ENCODE results near the gene SEPTIN3. TPM values are rescaled to one million over a fixed set of nuclear protein-coding genes. Genes with fewer than 3 reads are reported as not detected.

SEPTIN3 gene
- total RNA-seq, 2 experiments from 2014 or later: 1.1 to 2.1 TPM

DNA sequence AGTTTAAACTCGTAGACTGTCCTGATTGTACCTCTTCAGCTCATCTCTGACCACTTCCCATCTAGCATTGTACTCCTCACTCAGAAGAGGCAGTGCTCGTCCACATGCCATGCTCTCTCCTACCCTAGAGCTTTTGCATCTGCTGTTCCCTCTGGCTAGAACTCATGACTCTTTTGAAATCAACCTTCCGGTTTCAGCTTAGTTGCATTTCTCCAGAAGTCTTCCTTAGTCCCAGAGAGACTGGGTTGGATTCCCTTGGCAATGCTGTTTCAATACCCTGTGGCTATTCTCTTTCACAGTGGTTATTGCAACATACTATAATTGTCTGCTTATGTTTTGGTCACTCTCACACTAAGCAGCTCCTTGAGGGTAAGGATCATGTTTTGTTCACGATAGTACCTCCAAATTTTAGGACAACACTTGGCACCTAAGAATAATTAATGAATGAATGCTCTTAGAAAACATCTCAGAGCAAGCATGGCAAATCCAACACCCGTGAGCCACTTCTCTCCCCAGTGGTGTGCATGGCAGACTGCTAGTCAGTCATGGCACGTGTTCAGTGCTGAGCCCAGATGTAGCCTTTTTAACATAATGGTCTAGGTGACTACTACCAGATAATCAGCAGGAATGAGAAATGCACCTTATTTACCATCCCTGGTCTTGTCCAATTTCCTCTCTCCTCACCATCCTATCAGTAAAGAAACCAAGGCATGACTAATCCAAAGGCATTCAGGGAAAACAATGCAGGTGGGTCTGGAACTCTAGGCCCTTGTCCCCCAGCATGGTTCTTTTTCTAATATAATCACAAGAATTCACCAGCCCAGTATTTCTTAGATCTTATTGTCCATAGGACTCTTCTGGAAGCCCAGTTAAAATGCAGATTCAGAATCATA is 14.5 kb downstream of the SEPTIN3 start:
- no peaks in the 10 kb centered on the region for H3K79me2 ChIP-seq (ENCODE audit: insufficient read depth, low read depth, low read length)
- BruUV-seq (replicated peaks): no TSS peak
- intact Hi-C loops (cut with micrococcal nuclease; ENCODE audit: unreplicated experiment): no loop called here
- H3K4me3 ChIP-seq (ENCODE audit: low read depth, low read length, poor library complexity, severe bottlenecking): no peak overlapping the region
- no peak for DNase-seq (ENCODE audit: low spot score)
- TF ChIP-seq, protein P1, sequence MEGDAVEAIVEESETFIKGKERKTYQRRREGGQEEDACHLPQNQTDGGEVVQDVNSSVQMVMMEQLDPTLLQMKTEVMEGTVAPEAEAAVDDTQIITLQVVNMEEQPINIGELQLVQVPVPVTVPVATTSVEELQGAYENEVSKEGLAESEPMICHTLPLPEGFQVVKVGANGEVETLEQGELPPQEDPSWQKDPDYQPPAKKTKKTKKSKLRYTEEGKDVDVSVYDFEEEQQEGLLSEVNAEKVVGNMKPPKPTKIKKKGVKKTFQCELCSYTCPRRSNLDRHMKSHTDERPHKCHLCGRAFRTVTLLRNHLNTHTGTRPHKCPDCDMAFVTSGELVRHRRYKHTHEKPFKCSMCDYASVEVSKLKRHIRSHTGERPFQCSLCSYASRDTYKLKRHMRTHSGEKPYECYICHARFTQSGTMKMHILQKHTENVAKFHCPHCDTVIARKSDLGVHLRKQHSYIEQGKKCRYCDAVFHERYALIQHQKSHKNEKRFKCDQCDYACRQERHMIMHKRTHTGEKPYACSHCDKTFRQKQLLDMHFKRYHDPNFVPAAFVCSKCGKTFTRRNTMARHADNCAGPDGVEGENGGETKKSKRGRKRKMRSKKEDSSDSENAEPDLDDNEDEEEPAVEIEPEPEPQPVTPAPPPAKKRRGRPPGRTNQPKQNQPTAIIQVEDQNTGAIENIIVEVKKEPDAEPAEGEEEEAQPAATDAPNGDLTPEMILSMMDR (conservative IDR thresholded peaks at IDR 0.05; ENCODE audit: low read length): no peak
- no peak for TF ChIP-seq EZH2phosphoT487 (IDR thresholded peaks at IDR 0.05; ENCODE audit: borderline replicate concordance, low read depth, low read length)
- H3K9me2 ChIP-seq (ENCODE audit: insufficient read depth, low read length): no peaks in the 10 kb centered on the region
- H3K27ac ChIP-seq (ENCODE audit: low read depth, low read length, poor library complexity, severe bottlenecking): no peak overlapping the region
- H3K36me3 ChIP-seq (ENCODE audit: insufficient read depth, low read length): no peaks in the 10 kb centered on the region
- H3K4me2 ChIP-seq (ENCODE audit: low read length): no peak overlapping the region
- no peak overlapping the region for H2AFZ ChIP-seq (ENCODE audit: low read length)
- ChIA-PET POLR2A (interaction anchor here (0.7 to 1.5 kb wide), 2 partner anchors 15 to 1420 kb away, joined by 3 read pairs; no protein-coding TSS in a partner anchor), CTCF (ENCODE audit: unreplicated experiment) (no interaction called here)
- H3K4me1 ChIP-seq (ENCODE audit: insufficient read depth, low read length, poor library complexity, severe bottlenecking): no peaks in the 10 kb centered on the region
- H4K20me1 ChIP-seq (ENCODE audit: insufficient read depth, low read length): no peaks in the 10 kb centered on the region
- H3K9me3 ChIP-seq (ENCODE audit: low read length): no peaks in the 10 kb centered on the region

DNA sequence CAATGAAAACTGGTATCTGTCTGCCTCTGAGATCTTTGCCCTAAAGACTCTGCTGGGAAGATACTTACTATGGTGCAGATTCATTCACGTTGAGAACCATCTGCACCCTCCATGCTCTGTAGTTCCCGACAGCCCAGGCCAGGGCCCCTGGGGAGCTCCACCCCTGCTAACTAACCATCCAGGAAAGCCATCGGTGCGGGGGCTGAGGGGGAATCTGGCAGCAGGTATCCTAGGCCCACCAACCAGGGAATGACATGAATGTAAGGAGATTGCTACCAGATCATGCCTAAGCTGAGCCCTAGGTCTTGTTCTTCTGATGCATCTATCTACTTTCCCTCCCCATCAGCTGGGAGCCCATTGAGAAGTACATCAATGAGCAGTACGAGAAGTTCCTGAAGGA is 18.0 kb downstream of the SEPTIN3 start:
- Histone ChIP-seq H3K79me2 (ENCODE audit: insufficient read depth, low read depth, low read length) (no peaks in the 10 kb centered on the region), H2AFZ (ENCODE audit: low read length) (no peak overlapping the region), H3K36me3 (ENCODE audit: insufficient read depth, low read length) (no peaks in the 10 kb centered on the region), H3K9me3 (ENCODE audit: low read length) (no peaks in the 10 kb centered on the region), H3K9me2 (ENCODE audit: insufficient read depth, low read length) (no peaks in the 10 kb centered on the region), H4K20me1 (ENCODE audit: insufficient read depth, low read length) (no peaks in the 10 kb centered on the region), H3K4me1 (ENCODE audit: insufficient read depth, low read length, poor library complexity, severe bottlenecking) (no peaks in the 10 kb centered on the region), H3K27ac (ENCODE audit: low read depth, low read length, poor library complexity, severe bottlenecking) (no peak overlapping the region), H3K4me2 (ENCODE audit: low read length) (no peak overlapping the region), H3K4me3 (ENCODE audit: low read depth, low read length, poor library complexity, severe bottlenecking) (no peak overlapping the region)
- ChIA-PET CTCF (ENCODE audit: unreplicated experiment) (no interaction called here), POLR2A (interaction anchor here (0.6 kb wide), 1 partner anchor 171 kb away, joined by 3 read pairs; no protein-coding TSS in a partner anchor)
- no TSS peak for BruUV-seq (replicated peaks)
- TF ChIP-seq, protein P1 (conservative IDR thresholded peaks at IDR 0.05; ENCODE audit: low read length): no peak
- TF ChIP-seq EZH2phosphoT487 (IDR thresholded peaks at IDR 0.05; ENCODE audit: borderline replicate concordance, low read depth, low read length): no peak
- intact Hi-C loops (cut with micrococcal nuclease; ENCODE audit: unreplicated experiment): no loop called here
- no peak for DNase-seq (ENCODE audit: low spot score)

DNA sequence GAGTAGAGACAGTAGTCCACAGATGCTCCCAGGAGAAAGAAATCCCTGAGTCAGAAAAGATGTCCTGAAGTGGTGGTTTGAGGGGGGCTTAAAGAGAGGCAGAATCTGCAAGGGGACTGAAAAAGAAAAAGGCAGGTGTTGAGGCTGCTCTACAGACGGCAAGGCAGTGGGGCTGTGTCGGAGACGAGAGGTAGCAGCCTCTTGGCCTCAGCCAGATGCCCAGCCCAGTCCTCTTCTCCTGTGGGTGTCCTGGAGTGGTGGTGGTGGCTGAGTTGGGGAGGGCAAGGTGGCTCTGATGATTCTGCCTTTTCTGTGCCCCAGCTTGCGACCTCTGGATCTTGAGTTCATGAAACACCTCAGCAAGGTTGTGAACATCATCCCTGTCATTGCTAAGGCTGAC is 20.0 kb downstream of the SEPTIN3 start:
- DNase-seq (ENCODE audit: low spot score): no peak
- no peak overlapping the region for H3K27ac ChIP-seq (ENCODE audit: low read depth, low read length, poor library complexity, severe bottlenecking)
- TF ChIP-seq, protein P1 (conservative IDR thresholded peaks at IDR 0.05; ENCODE audit: low read length): no peak
- no peak for TF ChIP-seq EZH2phosphoT487 (IDR thresholded peaks at IDR 0.05; ENCODE audit: borderline replicate concordance, low read depth, low read length)
- intact Hi-C loops (cut with micrococcal nuclease; ENCODE audit: unreplicated experiment): no loop called here
- no peak overlapping the region for H2AFZ ChIP-seq (ENCODE audit: low read length)
- no peaks in the 10 kb centered on the region for H3K36me3 ChIP-seq (ENCODE audit: insufficient read depth, low read length)
- no peak overlapping the region for H3K4me2 ChIP-seq (ENCODE audit: low read length)
- POLR2A ChIA-PET: no interaction called here
- H3K79me2 ChIP-seq (ENCODE audit: insufficient read depth, low read depth, low read length): no peaks in the 10 kb centered on the region
- H3K9me2 ChIP-seq (ENCODE audit: insufficient read depth, low read length): no peaks in the 10 kb centered on the region
- no TSS peak for BruUV-seq (replicated peaks)
- H3K9me3 ChIP-seq (ENCODE audit: low read length): no peaks in the 10 kb centered on the region
- H4K20me1 ChIP-seq (ENCODE audit: insufficient read depth, low read length): no peaks in the 10 kb centered on the region
- no peaks in the 10 kb centered on the region for H3K4me1 ChIP-seq (ENCODE audit: insufficient read depth, low read length, poor library complexity, severe bottlenecking)
- no peak overlapping the region for H3K4me3 ChIP-seq (ENCODE audit: low read depth, low read length, poor library complexity, severe bottlenecking)
- CTCF ChIA-PET (ENCODE audit: unreplicated experiment): no interaction called here
